AG10803 (cell line): Measurements from ENCODE around the gene DYNC2I2.
"Not testable (repeated sequence)": the region's sequence is repeated elsewhere in the genome, so short reads cannot be mapped to it uniquely, and the experiment has no call there.

ENCODE experiments used
- DNase-seq: peaks from one replicate; pipeline ENCODE4 v3.0.0; 2010; ENCODE audit warnings: low read depth
- H3K4me3 ChIP-seq: 2 replicates; pipeline ENCODE4 v1.5.1; 2011; ENCODE audit warnings: mild to moderate bottlenecking, low read length, control low read depth
- TF ChIP-seq, protein P1 (sequence below): conservative IDR thresholded peaks from 2 replicates; pipeline ENCODE4 v1.5.1; 2011; ENCODE audit warnings: mild to moderate bottlenecking, low read length, control low read depth, inconsistent platforms

The DYNC2I2 gene

DNA sequence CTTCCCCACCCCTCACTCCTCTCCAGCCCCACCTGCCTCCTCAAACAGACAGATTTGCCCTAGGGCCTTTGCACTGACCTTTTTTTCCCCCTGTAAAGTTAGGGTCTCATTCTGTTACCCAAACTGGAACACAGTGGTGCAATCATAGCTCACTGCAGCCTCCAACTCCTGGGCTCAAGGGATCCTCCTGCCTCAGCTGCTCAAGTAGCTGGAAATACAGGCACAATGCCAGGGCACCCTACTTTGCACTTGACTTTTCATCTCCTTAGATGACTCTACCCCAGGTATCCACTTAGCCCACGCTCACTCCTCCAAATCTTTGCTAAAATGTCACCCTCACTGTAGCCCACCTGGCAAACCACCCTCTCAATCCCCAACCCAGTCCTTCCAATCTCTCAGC is 2.2 kb downstream of the DYNC2I2 start:
- H3K4me3 ChIP-seq: no peak overlapping the region
- no peak for DNase-seq
- TF ChIP-seq, protein P1, sequence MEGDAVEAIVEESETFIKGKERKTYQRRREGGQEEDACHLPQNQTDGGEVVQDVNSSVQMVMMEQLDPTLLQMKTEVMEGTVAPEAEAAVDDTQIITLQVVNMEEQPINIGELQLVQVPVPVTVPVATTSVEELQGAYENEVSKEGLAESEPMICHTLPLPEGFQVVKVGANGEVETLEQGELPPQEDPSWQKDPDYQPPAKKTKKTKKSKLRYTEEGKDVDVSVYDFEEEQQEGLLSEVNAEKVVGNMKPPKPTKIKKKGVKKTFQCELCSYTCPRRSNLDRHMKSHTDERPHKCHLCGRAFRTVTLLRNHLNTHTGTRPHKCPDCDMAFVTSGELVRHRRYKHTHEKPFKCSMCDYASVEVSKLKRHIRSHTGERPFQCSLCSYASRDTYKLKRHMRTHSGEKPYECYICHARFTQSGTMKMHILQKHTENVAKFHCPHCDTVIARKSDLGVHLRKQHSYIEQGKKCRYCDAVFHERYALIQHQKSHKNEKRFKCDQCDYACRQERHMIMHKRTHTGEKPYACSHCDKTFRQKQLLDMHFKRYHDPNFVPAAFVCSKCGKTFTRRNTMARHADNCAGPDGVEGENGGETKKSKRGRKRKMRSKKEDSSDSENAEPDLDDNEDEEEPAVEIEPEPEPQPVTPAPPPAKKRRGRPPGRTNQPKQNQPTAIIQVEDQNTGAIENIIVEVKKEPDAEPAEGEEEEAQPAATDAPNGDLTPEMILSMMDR: no peak

DNA sequence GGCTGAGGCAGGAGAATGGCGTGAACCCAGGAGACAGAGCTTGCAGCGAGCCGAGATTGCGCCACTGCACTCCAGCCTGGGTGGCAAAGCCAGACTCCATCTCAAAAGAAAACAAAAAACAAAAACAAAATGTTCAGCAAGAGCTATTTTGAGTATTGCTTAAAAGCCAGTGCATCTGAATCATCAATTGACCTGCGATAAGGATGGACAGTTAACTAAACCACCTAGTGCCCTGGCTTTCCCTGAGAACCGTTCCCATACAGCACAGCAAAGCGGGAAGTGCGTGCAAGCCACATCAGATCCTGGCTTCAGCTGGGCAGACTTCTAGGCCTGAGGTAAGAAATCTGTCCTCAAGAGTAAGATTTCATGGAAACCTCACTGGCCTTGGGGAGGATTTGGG is 2.7 kb downstream of the DYNC2I2 start:
- TF ChIP-seq, protein P1: no peak

DNA sequence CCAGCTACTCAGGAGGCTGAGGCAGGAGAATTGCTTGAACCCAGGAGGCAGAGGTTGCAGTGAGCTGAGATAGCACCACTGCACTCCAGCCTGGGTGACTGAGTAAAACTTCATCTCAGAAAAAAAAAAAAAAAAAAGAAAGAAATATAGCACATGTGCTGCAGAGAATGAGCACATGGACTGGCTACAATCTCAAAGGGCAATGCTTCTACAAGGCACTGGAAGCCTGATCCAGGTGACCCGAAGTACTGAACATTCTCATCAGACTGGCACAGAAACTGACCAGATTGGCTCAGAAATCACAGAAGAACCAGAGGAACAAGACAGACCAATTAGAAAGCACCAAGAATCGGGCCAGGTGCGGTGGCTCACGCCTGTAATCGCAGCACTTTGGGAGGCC is 4.8 kb downstream of the DYNC2I2 start:
- TF ChIP-seq, protein P1: no peak
- H3K4me3 ChIP-seq: no peak overlapping the region
- DNase-seq: no peak

More for the DNA sequence above, 2.7 kb downstream of the DYNC2I2 start:
- no peak overlapping the region for H3K4me3 ChIP-seq
- no peak for DNase-seq

DNA sequence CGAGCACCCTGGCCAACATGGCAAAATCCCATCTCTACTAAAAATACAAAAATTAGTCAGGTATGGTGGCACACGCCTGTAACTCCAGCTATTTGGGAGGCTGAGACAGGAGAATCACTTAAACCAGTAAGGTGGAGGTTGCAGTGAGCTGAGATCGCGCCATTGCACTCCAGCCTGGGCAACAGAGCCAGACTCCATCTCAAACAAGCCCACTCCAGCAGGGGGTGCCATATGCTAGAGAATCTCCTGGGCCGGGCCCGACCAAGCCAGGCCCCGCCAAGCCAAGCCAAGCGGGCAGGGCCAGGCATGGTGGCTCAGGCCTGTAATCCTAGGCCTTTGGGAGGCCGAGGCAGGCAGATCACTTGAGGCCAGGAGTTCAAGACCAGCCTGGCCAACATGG is 8.4 kb downstream of the DYNC2I2 start:
- peak; percentile 40 for DNase-seq
- TF ChIP-seq, protein P1: peak; percentile 32
- H3K4me3 ChIP-seq: not testable (repeated sequence)

DNA sequence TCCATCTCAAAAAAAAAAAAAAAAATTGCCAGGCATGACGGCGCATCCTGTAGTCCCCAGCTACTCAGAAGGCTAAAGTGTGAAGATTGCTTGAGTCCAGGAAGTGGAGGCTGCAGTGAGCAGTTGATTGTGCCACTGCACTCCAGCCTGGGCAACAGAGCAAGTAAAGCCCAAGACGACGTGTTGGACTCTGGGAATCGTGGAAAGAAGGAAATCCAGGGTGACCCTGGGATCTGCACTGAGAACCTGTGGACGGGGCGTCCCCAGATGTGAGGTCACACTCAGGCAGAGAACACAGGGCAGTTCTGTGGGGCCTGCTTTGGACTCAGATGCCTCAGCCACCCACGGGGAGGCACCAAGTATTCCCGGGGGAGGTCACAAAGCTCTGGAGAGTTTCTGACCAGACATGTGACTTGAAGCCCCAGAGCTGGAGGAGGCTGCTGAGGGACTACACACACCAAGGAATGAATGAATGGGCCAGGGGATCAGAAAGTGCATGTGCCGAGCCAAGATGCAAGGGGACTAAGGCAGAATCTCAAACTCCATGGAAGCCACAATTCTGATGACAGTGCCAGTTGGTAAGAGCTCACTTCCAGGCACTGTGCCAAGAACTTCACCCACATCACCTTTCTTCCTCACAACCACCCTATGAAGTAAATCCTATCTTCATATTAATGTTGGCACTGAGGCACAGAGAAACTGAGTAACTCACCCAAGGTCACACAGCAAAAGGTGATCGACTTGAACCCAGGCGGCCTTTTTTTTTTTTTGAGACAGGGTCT is 12.9 kb downstream of the DYNC2I2 start:
- TF ChIP-seq, protein P1: no peak
- no peak overlapping the region for H3K4me3 ChIP-seq
- DNase-seq: no peak

DNA sequence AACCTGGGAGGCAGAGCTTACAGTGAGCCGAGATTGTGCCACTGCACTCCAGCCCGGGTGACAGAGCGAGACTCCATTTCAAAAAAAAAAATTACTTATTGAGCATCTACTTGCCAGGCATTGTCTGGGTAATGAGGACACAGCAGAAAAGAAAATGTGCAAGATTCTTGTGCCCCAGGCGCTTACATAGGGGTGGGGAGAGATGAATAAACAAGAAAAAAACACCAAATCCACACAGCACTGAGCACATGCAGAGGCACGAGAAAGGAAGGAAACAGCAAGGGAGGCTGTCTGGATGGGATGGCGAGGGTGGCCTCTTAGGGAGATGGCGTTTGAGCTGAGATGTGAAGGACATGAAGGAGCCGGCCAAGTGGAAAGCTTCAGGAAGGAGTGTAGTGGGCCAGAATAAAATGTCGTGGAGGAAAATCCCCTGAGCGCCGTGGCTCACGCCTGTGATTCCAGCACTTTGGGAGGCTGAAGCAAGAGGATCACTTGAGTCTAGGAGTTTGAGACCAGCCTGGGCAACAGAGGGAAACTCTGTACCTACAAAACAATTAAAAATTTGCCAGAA is 13.9 kb downstream of the DYNC2I2 start:
- no peak for DNase-seq
- TF ChIP-seq, protein P1: no peak
- H3K4me3 ChIP-seq: no peak overlapping the region

DNA sequence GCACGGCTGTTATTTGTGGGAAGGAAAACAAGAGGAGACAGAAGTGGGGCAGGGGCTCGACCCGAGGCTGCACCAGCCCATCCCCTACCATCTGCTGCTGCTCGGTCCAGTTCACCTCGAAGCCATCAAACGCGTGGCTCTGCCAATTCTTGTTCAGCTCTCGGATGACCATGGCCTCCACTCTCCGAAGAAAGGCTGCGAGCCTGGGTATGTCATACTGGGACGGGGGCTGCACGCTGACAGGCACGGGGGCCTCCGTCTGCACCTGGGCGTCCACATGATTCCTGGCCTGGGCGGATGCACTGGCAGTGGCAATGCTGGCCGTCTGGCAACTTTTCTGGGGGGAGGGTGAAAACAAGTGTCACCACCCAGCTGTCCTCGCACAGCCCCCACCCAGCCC is 16.0 kb downstream of the DYNC2I2 start:
- TF ChIP-seq, protein P1: no peak
- no peak for DNase-seq
- H3K4me3 ChIP-seq: no peak overlapping the region
